ENCODE measurements around the gene DGKG.

DGKG gene

GRCh38 chr3:186166491-186167288 is 195.3 kb downstream of the DGKG start:
- DNase-seq = no peak
- Histone ChIP-seq H3K27ac (no peak overlapping the region), H3K4me3 (ENCODE audit: low read depth, low read length) (no peak overlapping the region), H3K9me3 (ENCODE audit: severe bottlenecking) (no peaks in the 10 kb centered on the region), H3K36me3 (no peaks in the 10 kb centered on the region), H3K27me3 (ENCODE audit: insufficient read depth, low read depth, severe bottlenecking) (no peaks in the 10 kb centered on the region)
- no peak for TF ChIP-seq CTCF (IDR thresholded peaks at IDR 0.05; ENCODE audit: low read depth, low read length)

- DNase-seq = no peak
- Histone ChIP-seq H3K36me3 (no peaks in the 10 kb centered on the region), H3K4me3 (ENCODE audit: low read depth, low read length) (no peak overlapping the region), H3K9me3 (ENCODE audit: severe bottlenecking) (no peaks in the 10 kb centered on the region), H3K27me3 (ENCODE audit: insufficient read depth, low read depth, severe bottlenecking) (no peaks in the 10 kb centered on the region), H3K27ac (no peak overlapping the region)
- no peak for TF ChIP-seq CTCF (IDR thresholded peaks at IDR 0.05; ENCODE audit: low read depth, low read length)
These were observed 196.0 kb downstream of the DGKG start for GRCh38 chr3:186166036-186166435.

- no peak overlapping the region for H3K27ac ChIP-seq
- DNase-seq = no peak
- H3K27me3 ChIP-seq (ENCODE audit: insufficient read depth, low read depth, severe bottlenecking) = no peaks in the 10 kb centered on the region
These were observed 196.7 kb downstream of the DGKG start for GRCh38 chr3:186165331-186165730.

GRCh38 chr3:186164696-186165095 is 197.3 kb downstream of the DGKG start:
- H3K27ac ChIP-seq = no peak overlapping the region
- H3K4me3 ChIP-seq (ENCODE audit: low read depth, low read length) = no peak overlapping the region
- H3K27me3 ChIP-seq (ENCODE audit: insufficient read depth, low read depth, severe bottlenecking) = no peaks in the 10 kb centered on the region
- no peak for DNase-seq
- no peaks in the 10 kb centered on the region for H3K36me3 ChIP-seq
- H3K9me3 ChIP-seq (ENCODE audit: severe bottlenecking) = no peaks in the 10 kb centered on the region
- TF ChIP-seq CTCF (IDR thresholded peaks at IDR 0.05; ENCODE audit: low read depth, low read length) = no peak

More at GRCh38 chr3:186165331-186165730, 196.7 kb downstream of the DGKG start:
- no peak overlapping the region for H3K4me3 ChIP-seq (ENCODE audit: low read depth, low read length)
- H3K9me3 ChIP-seq (ENCODE audit: severe bottlenecking) = no peaks in the 10 kb centered on the region
- TF ChIP-seq CTCF (IDR thresholded peaks at IDR 0.05; ENCODE audit: low read depth, low read length) = no peak
- H3K36me3 ChIP-seq = no peaks in the 10 kb centered on the region

- DNase-seq = no peak
- Histone ChIP-seq H3K4me3 (ENCODE audit: low read depth, low read length) (no peak overlapping the region), H3K36me3 (no peaks in the 10 kb centered on the region), H3K9me3 (ENCODE audit: severe bottlenecking) (no peaks in the 10 kb centered on the region), H3K27me3 (ENCODE audit: insufficient read depth, low read depth, severe bottlenecking) (no peaks in the 10 kb centered on the region), H3K27ac (no peak overlapping the region)
- TF ChIP-seq CTCF (IDR thresholded peaks at IDR 0.05; ENCODE audit: low read depth, low read length) = no peak
These were observed 199.8 kb downstream of the DGKG start for GRCh38 chr3:186162221-186162620.
